Mesenteric fat pad (tissue), 1 donor: ENCODE results near the gene WDR90. TPM values are rescaled to one million over a fixed set of nuclear protein-coding genes. Genes with fewer than 3 reads are reported as not detected.

ENCODE experiments used
- DNase-seq: peaks from one replicate; pipeline ENCODE4 v3.0.0-alpha.2; 2020; ENCODE audit warnings: low spot score
- total RNA-seq: library from RNA; stranded (reverse); fragmentation: NEBNext Ultra II Directional; extraction: Animal tissue kit (Norgen Biotek cat#: 25700); gene quantifications from one replicate; pipeline ENCODE4 v1.2.1, GENCODE V29; 2021
- donor health status: DM: yes; HTN: yes; CAD: no.

The WDR90 gene
- total RNA-seq, 1 donor from 2014 or later: 21.1 TPM

- DNase-seq: peak; percentile 95
Observed at GRCh38 chr16:637081-638018, 11.8 kb upstream of the WDR90 start.

GRCh38 chr16:638034-638543 lies 11.1 kb upstream of the WDR90 start:
- DNase-seq: no peak

DNA sequence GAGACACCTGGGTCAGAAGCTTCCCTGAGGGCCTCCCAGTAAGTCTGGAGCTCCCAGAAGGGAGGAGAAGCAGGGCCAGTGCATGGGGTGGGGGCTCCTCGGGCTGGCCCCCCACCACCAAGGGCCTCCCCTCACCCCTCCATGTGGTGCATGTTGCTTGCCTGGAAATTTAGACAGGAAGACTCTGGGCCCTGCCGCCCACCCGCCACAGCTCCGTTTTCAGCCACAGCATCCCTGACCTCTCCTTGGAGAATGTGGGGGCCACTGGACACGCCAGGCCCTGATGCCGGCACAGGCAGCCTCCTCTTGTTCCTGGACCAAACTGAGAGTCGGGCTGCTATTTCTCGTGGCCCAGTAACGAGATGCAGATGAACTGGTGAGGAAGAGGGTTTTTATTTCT lies 10.3 kb upstream of the WDR90 start:
- no peak for DNase-seq

- DNase-seq: no peak
Observed at GRCh38 chr16:640614-641013, 8.6 kb upstream of the WDR90 start.

GRCh38 chr16:641326-642188 lies 7.6 kb upstream of the WDR90 start, which contains the start of gene MCRIP2:
Gene MCRIP2 (plus strand): TSS chr16:641828. CDS start chr16:641992, 164 bp downstream.
- peak; percentile 95 for DNase-seq

DNA sequence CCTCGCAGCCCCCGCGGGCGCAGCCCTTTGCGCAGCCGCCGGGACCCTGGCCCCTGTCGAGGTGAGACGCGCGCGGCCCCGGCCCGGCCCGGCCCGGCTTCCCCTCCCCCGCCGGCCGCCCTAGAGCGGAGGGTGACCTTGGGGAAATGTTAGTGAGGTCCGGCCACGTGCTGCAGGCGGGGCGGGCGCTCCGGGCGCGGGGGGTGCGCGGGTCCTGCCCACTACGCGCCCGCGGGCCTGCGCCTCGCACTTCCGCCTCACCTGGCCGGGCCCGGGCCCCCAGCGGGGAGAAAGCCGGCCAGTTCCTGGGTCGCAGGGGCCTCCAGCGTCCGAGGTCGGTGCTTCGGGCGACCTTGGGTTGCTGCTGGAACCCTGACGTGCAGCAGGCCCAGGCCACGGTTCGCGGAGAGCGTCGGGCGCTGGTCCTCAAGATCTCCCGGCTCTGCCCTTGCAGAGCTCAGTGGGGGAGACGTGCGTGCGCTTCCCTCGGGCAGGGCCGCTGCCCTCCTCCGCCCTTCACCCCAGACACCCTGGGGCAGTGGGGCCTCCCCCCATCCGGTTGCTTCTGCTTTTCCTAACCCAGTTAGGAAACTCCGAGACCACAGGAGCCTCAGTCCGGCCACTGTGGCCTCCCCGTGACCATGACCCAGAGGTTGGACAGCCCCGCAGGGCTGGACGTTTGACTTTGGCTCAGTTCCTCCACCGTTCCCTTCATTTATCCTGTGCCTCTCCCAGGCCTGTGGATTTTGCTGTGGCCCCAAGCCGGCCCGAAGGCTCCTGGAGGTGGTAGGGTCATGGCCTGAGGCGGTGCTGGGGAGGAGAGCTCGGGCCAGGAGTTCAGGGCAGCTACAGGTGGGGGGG lies 6.7 kb upstream of the WDR90 start:
- no peak for DNase-seq

- no peak for DNase-seq
Observed at GRCh38 chr16:643050-643368, 6.2 kb upstream of the WDR90 start.

DNA sequence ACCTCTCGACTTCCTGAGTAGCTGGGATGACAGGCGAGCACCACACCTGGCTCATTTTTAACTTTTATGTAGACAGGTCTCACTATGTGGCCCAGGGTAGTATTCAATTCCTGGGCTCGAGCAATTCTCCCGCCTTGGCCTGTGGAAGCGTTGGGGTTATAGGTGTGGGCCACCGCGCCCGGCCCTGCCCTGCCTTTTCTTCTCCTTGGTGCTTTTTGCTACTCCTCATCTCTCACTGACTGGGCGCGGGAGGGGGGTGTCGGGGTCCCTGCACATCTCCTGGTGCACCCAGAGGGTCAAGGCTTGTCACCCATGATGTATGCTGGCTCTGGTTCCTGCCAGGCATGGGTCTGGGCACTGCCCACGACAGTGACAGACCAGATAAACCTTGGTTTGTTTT lies 4.6 kb upstream of the WDR90 start:
- no peak for DNase-seq

GRCh38 chr16:645852-646678 lies 3.1 kb upstream of the WDR90 start:
- no peak for DNase-seq

DNA sequence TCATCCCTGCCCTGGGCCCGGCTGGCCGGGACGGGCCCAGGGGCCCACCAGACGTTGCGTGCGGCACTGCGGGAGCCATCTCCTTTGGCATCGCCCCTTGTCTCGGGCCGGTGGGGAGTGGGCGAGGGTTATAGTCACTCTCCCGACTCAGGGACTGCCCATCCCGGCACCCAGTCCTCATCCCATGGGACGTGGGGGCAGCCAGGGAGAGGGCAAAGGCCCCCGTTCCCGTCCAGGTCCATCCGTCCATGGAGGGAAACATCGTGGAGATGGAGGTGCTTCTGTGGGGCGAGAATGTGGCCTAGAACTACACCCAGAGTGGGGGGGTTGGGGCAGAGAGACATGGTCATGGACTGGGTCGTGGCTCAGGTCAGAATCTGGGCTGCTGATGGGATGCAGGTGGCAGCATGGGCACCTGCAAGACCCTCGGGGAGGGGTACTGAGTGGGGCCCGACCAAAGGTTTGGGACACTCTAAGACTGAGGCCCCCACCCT lies 2.4 kb upstream of the WDR90 start:
- no peak for DNase-seq

GRCh38 chr16:647173-647902 lies 1.8 kb upstream of the WDR90 start:
- DNase-seq: no peak

GRCh38 chr16:648071-648780 lies 939 bp upstream of the WDR90 start:
- no peak for DNase-seq

GRCh38 chr16:649631-650030 lies 466 bp downstream of the WDR90 start:
- DNase-seq: no peak

- no peak for DNase-seq
Observed at GRCh38 chr16:651844-652243, 2.7 kb downstream of the WDR90 start.

- no peak for DNase-seq
Observed at GRCh38 chr16:652454-653305, 3.5 kb downstream of the WDR90 start.

GRCh38 chr16:654034-654433 lies 4.9 kb downstream of the WDR90 start:
- no peak for DNase-seq

DNA sequence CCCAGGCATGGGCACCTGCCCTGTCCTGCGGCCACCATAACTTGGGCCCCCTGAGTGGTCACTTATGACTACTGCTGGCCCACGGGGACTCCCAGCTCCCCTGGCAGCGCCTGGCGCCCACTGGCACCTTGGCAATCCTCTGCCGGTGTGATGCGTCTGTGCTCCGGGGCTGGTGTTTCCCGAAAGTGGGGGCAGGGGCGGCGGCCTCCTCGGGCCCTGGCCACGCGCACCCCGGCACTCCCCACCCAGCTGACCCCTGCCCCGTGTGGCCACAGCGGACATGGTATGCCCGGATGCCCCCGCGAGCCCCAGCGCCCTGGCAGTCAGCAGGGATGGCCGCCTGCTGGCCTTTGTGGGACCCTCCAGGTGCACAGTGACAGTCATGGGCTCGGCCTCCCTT lies 8.3 kb downstream of the WDR90 start:
- no peak for DNase-seq
